Lower leg skin (tissue), 3 donors: ENCODE data around the gene PCYOX1L.

Source experiments
- POLR2A ChIP-seq, 2 donors: fragments of 450-650 bp; IDR thresholded peaks; one replicate each; pipeline ENCODE4 v1.6.1; 2016 to 2017; ENCODE audit warnings: antibody characterized with exemption in 2 of 2, mild to moderate bottlenecking in 1 of 2, moderate library complexity in 1 of 2
- TF ChIP-seq, protein P1 (sequence below), 3 donors: fragments of 450-650 bp; IDR thresholded peaks; one replicate each; pipeline ENCODE4 v1.5.1; 2016; ENCODE audit warnings: antibody characterized with exemption in 3 of 3, mild to moderate bottlenecking in 3 of 3, moderate library complexity in 2 of 3

DNA sequence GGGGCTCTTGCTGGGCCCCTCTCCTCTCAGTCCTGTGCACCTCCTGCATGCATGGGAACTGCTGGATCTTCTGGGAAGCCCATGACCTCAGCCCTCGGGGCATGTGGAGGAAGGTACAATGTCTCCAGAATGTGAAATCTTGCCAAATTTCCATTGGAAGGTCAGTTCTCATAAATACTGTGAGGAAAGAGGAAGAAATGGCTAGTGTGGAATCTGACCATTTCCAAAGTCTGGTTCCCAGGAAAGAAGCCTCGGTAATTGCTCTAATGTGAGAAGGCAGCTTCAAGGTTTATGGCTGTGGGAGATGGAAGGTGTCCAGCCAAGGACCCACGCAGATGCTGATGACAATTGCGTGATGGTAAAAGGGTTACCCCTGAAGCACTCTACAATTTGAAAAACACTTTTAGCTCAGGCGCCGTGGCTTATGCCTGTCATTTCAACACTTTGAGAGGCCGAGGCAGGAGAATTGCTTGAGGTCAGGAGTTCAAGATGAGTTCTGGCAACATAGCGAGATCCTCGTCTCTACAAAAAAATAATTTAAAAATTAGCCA, 29.3 kb downstream of the PCYOX1L start:
- TF ChIP-seq, protein P1, sequence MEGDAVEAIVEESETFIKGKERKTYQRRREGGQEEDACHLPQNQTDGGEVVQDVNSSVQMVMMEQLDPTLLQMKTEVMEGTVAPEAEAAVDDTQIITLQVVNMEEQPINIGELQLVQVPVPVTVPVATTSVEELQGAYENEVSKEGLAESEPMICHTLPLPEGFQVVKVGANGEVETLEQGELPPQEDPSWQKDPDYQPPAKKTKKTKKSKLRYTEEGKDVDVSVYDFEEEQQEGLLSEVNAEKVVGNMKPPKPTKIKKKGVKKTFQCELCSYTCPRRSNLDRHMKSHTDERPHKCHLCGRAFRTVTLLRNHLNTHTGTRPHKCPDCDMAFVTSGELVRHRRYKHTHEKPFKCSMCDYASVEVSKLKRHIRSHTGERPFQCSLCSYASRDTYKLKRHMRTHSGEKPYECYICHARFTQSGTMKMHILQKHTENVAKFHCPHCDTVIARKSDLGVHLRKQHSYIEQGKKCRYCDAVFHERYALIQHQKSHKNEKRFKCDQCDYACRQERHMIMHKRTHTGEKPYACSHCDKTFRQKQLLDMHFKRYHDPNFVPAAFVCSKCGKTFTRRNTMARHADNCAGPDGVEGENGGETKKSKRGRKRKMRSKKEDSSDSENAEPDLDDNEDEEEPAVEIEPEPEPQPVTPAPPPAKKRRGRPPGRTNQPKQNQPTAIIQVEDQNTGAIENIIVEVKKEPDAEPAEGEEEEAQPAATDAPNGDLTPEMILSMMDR (IDR thresholded peaks at IDR 0.05): no peak
- TF ChIP-seq POLR2A (IDR thresholded peaks at IDR 0.05): no peak
